ENCODE results near the gene JMJD1C. TPM values are rescaled to one million over a fixed set of nuclear protein-coding genes. Genes with fewer than 3 reads are reported as not detected.

The JMJD1C gene
- polyA plus RNA-seq, 3 donors from 2014 or later, result 13.4 to 37.4 (median 16.0) TPM

Other genes starting within 250 kb of the JMJD1C start
- gene REEP3, start 55.4 kb upstream of the JMJD1C start, polyA plus RNA-seq, result 1 to 10 TPM; 4.1 to 8.2 (median 5.2) TPM

Measured in immature natural killer cell (primary cell).